K562 (cell line): ENCODE data around the gene ASB13. TPM values are rescaled to one million over a fixed set of nuclear protein-coding genes. Genes with fewer than 3 reads are reported as not detected.

Experiments used
- ATAC-seq: fragments of 200-7000 bp; cut with Tn5 transposase; 3 replicates; pipeline ENCODE4 v1.9.1; 2020; ENCODE audit warnings: moderate library complexity
- BruUV-seq: library from RNA; stranded (reverse); fragments of 400-500 nt; replicated peaks from 2 replicates; lab custom pipeline; 2021; lab: Mats Ljungman, UMichigan
- CTCF ChIA-PET: fragments of 300-600 bp; formaldehyde crosslinking; extraction: SDS; loops from one replicate; lab custom pipeline; 2021; ENCODE audit warnings: low intra/inter-chr PET ratio; lab: Yijun Ruan, JAX
- POLR2A ChIA-PET: fragments of 300-600, 350-650 bp; sonication (Branson Sonifier 250); formaldehyde crosslinking; extraction: SDS; loops from one replicate; lab custom pipeline; 2021; ENCODE audit warnings: antibody characterized with exemption, inconsistent platforms; lab: Yijun Ruan, JAX
- DNase-seq, 4 experiments: peaks; one replicate each; pipeline versions ENCODE4 v3.0.0 to v3.0.0-alpha.2; 2011 to 2018; ENCODE audit warnings: low spot score in 3 of 4, mixed read lengths in 3 of 4; ENCODE audit errors: extremely low read depth in 1 of 4
- FAIRE-seq: peaks from 2 replicates; lab custom pipeline; 2011; peaks lifted over from hg19 to GRCh38; lab: Jason Lieb, UNC
- H2AFZ ChIP-seq: 2 replicates; pipeline ENCODE4 v1.6.0; 2011; ENCODE audit warnings: low read depth, low read length, control low read depth, inconsistent platforms
- H3K27ac ChIP-seq: fragments of 200-600 bp; 3 replicates; pipeline ENCODE4 v1.8.0; 2011; ENCODE audit warnings: low read depth, mild to moderate bottlenecking, control low read depth, inconsistent platforms, low read length, moderate library complexity, mixed read lengths; ENCODE audit errors: extremely low read depth
- H3K27me3 ChIP-seq, 2 experiments: fragments of 300-600 bp in 1 of 2; 2 replicates in 1 of 2; 3 replicates in 1 of 2; pipeline versions ENCODE4 v1.6.0 to v1.8.0; 2011; ENCODE audit warnings: inconsistent platforms in 2 of 2, low read length in 2 of 2, mild to moderate bottlenecking in 1 of 2, mixed read lengths in 1 of 2, moderate library complexity in 1 of 2; ENCODE audit not compliant: control insufficient read depth in 2 of 2, insufficient read depth in 2 of 2
- H3K36me3 ChIP-seq: fragments of 300-600 bp; 3 replicates; pipeline ENCODE4 v1.8.0; 2011; ENCODE audit warnings: mild to moderate bottlenecking, low read length, inconsistent platforms; ENCODE audit not compliant: control insufficient read depth, insufficient read depth
- H3K4me1 ChIP-seq, 2 experiments: fragments of 200-600 bp in 1 of 2; replicated peaks in 1 of 2; 2 replicates in 1 of 2; 3 replicates in 1 of 2; pipeline versions ENCODE4 v1.5.1 to v1.8.0; 2011; ENCODE audit warnings: inconsistent platforms in 2 of 2, low read length in 2 of 2, mild to moderate bottlenecking in 1 of 2, mixed read lengths in 1 of 2, moderate library complexity in 1 of 2; ENCODE audit not compliant: control insufficient read depth in 2 of 2, insufficient read depth in 2 of 2
- H3K4me2 ChIP-seq: 2 replicates; pipeline ENCODE4 v1.6.1; 2011; ENCODE audit warnings: low read length, control low read depth, inconsistent platforms, mixed read lengths; ENCODE audit not compliant: insufficient read depth
- H3K4me3 ChIP-seq: fragments of 200-600 bp; sonication (generic), shearing (Covaris generic); 2 replicates; pipeline ENCODE4 v1.5.1; 2016; ENCODE audit warnings: control low read depth, inconsistent platforms
- H3K79me2 ChIP-seq: fragments of 200-600 bp; 3 replicates; pipeline ENCODE4 v1.8.0; 2011; ENCODE audit warnings: low read length, inconsistent platforms; ENCODE audit not compliant: control insufficient read depth, insufficient read depth
- H3K9ac ChIP-seq, 2 experiments: 2 replicates each; pipeline versions ENCODE4 v1.6.0 to v1.6.1; 2011; ENCODE audit warnings: low read depth in 2 of 2, low read length in 2 of 2, control low read depth in 1 of 2, inconsistent platforms in 1 of 2, mild to moderate bottlenecking in 1 of 2, mixed read lengths in 1 of 2; ENCODE audit not compliant: insufficient read depth in 1 of 2
- H3K9me1 ChIP-seq: one replicate; pipeline ENCODE4 v1.6.0; 2011; ENCODE audit warnings: inconsistent platforms, mild to moderate bottlenecking, low read length, moderate library complexity; ENCODE audit not compliant: control insufficient read depth, insufficient read depth
- H3K9me3 ChIP-seq: replicated peaks from 2 replicates; pipeline ENCODE4 v1.5.1; 2011; ENCODE audit warnings: low read depth, low read length, inconsistent platforms; ENCODE audit not compliant: control insufficient read depth, insufficient read depth
- H4K20me1 ChIP-seq: replicated peaks from 2 replicates; pipeline ENCODE4 v1.6.1; 2011; ENCODE audit warnings: low read length, inconsistent platforms, mixed read lengths; ENCODE audit not compliant: control insufficient read depth, insufficient read depth
- BACH1 ChIP-seq: fragments of 200-800 bp; sonication (Bioruptor generic); IDR thresholded peaks from 2 replicates; pipeline ENCODE4 v1.6.1; 2016; ENCODE audit warnings: missing genetic modification characterization, missing compliant biosample characterization
- CAMTA2 ChIP-seq: fragments of 250-450 bp; sonication (Bioruptor Pico); conservative IDR thresholded peaks from 2 replicates; pipeline ENCODE4 v1.5.1; 2022
- GTF2F1 ChIP-seq: IDR thresholded peaks from 2 replicates; pipeline ENCODE4 v1.6.1; 2011; ENCODE audit warnings: low read depth, low read length, improper control_type of control experiment
- HNRNPH1 ChIP-seq: fragments of 200-400 bp; formaldehyde crosslinking; optimal IDR thresholded peaks from 2 replicates; pipeline ENCODE3; 2017; ENCODE audit warnings: low read depth, mild to moderate bottlenecking, low read length, moderate library complexity
- NCOA2 ChIP-seq, 2 experiments: fragments of 450-650 bp; IDR thresholded peaks; 2 replicates each; pipeline ENCODE4 v1.6.1; 2018; ENCODE audit warnings: mild to moderate bottlenecking in 2 of 2, moderate library complexity in 1 of 2; ENCODE audit not compliant: partially characterized antibody in 2 of 2
- ZNF324 ChIP-seq: fragments of 250-450 bp; sonication (Bioruptor Pico); IDR thresholded peaks from 2 replicates; pipeline ENCODE4 v1.4.0; 2020; ENCODE audit warnings: mild to moderate bottlenecking
- WGBS: fragments of 100-300 bp; shearing (Covaris generic); methylation state at CpG from one replicate; pipeline ENCODE4 v1.1.6; 2016; ENCODE audit warnings: low coverage, mixed read lengths; ENCODE audit not compliant: insufficient coverage; ENCODE audit errors: missing lambda C conversion rate; 5-methylcytosine and 5-hydroxymethylcytosine counted together
- in situ Hi-C: fragments of 300-500 bp; cut with MboI; formaldehyde crosslinking; loops from 4 replicates; pipeline ENCODE4 v1.15.0; 2018; ENCODE audit warnings: inconsistent platforms, mixed read lengths
- intact Hi-C: fragments of 100-400 bp; cut with micrococcal nuclease; formaldehyde crosslinking; loops from 2 replicates; pipeline ENCODE4 v1.14.2; 2022
- polyA plus RNA-seq, 8 experiments: library from polyadenylated mRNA; depleted of rRNA in 4 of 8; stranded (reverse) in 5 of 8; unstranded in 3 of 8; fragments of >200 nt; fragmentation: Nextera tagmentation in 2 of 8; fragmentation: Illumina TruSeq in 1 of 8; extraction: Ambion mirVana in 2 of 8; extraction: Trizol in 1 of 8; gene quantifications; 2 replicates each; pipeline versions ENCODE4 v1.2.1 to v1.2.3, GENCODE V29; 2011 to 2014; ENCODE audit warnings: inconsistent platforms in 1 of 8, missing spikeins in 1 of 8
- total RNA-seq, 7 experiments: library from RNA; depleted of rRNA in 6 of 7; stranded (reverse); fragments of >200 nt in 6 of 7; fragmentation: Illumina TruSeq in 2 of 7; extraction: Trizol in 2 of 7; gene quantifications; 2 replicates each; pipeline versions ENCODE4 v1.2.1 to v1.2.3, GENCODE V29; 2011 to 2021; ENCODE audit warnings: low replicate concordance in 1 of 7

ASB13 gene
- total and polyA plus RNA-seq, 9 of the 15 experiments (the other 6 are each of a cell fraction or from before 2014, with no cell fraction given): 5.2 to 28.8 (median 16.9) TPM

DNA sequence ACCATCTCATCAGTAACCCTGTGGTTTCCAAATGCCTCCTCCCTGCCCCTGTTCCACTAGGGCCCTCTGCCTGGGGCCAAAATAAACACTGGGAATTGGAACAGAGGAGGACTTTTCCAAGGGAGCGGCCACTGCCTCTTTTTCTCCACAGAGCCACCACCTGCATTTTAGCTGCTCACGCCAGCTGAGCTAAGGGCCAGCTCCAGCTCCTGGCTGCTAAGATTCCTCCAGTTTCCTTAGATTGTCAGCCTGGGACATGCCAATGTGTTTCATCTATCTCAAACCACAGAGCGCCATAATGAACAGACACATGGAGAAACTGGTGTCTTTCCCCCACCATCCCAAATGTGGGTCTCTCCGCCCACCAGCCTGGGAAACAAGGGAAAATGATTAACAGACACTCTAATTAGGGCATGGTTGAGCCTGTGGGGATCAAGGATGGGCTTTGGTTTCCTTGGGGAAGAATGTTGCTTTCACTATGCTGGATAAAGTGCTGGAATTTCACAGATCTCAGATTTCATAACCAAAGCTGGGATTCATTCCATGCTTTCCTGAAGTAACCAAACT lies 52.2 kb downstream of the ASB13 start:
- BruUV-seq: no TSS peak
- ATAC-seq (no peak), FAIRE-seq (peak; percentile 19), DNase-seq (no peak)
- no peaks in the 10 kb centered on the region for H3K27me3 ChIP-seq
- H3K27ac ChIP-seq: no peak overlapping the region
- ChIA-PET POLR2A (interaction anchor here (1.3 to 2.1 kb wide), 4 partner anchors 9 to 168 kb away, joined by 3 to 5 read pairs (median 4); no protein-coding TSS in a partner anchor), CTCF (no interaction called here)
- H2AFZ ChIP-seq: no peak overlapping the region
- H3K9me3 ChIP-seq: no peaks in the 10 kb centered on the region
- 87% methylated on average over 4 of the region's 4 CpGs for WGBS
- H3K36me3 ChIP-seq: no peaks in the 10 kb centered on the region
- H3K9me1 ChIP-seq: no peaks in the 10 kb centered on the region
- H3K4me2 ChIP-seq: no peak overlapping the region
- in situ Hi-C loops (no loop called here), intact Hi-C loops (no loop called here)
- no peaks in the 10 kb centered on the region for H4K20me1 ChIP-seq
- H3K4me1 ChIP-seq: peaks cover 4 to 10% of the 10 kb centered on the region in 2 experiments; a peak in 3 of 5 replicates
- no peaks in the 10 kb centered on the region for H3K79me2 ChIP-seq
- H3K4me3 ChIP-seq: no peak overlapping the region
- no peak overlapping the region for H3K9ac ChIP-seq
- no peak for TF ChIP-seq NCOA2 (IDR thresholded peaks at IDR 0.05; ENCODE audit: partially characterized antibody in 2 of 2)
- TF ChIP-seq ZNF324 (CRISPR knock-in tag): no peak
- no peak for TF ChIP-seq GTF2F1
- no peak for TF ChIP-seq HNRNPH1
- TF ChIP-seq CAMTA2: no peak
- no peak for TF ChIP-seq BACH1
